ENCODE results near the gene ZNF668.

ZNF668 gene

GRCh38 chr16:31080756-31081419 lies 6.8 kb upstream of the ZNF668 start:
- DNase-seq = peak; percentile 83

DNA sequence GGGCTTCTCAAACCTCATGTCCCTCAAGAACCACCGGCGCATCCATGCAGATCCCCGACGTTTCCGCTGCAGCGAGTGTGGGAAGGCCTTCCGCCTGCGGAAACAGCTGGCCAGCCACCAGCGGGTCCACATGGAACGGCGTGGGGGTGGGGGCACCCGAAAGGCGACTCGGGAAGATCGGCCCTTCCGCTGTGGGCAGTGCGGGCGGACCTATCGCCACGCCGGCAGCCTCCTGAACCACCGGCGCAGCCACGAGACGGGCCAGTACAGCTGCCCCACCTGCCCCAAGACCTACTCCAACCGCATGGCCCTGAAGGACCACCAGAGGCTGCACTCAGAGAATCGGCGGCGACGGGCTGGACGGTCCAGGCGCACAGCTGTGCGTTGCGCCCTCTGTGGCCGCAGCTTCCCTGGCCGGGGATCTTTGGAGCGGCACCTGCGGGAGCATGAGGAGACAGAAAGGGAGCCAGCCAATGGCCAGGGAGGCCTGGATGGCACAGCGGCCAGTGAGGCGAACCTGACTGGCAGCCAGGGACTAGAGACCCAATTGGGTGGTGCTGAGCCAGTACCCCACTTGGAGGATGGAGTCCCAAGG lies 6.1 kb upstream of the ZNF668 start:
- no peak for DNase-seq

DNA sequence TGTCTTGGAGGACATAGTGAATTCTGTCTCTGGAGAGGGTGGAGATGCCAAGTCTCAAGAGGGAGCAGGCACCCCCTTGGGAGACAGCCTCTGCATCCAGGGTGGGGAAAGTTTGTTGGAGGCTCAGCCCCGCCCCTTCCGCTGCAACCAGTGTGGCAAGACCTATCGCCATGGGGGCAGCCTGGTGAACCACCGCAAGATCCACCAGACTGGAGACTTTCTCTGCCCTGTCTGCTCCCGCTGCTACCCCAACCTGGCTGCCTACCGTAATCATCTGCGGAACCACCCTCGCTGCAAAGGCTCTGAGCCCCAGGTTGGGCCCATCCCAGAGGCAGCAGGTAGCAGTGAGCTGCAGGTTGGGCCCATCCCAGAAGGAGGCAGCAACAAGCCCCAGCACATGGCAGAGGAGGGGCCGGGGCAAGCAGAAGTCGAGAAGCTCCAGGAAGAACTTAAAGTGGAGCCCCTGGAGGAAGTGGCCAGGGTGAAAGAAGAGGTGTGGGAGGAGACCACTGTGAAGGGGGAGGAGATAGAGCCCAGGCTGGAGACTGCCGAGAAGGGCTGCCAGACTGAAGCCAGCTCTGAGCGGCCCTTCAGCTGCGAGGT lies 5.4 kb upstream of the ZNF668 start:
- peak; percentile 77 for DNase-seq

- DNase-seq = no peak
Observed at GRCh38 chr16:31078597-31079341, 4.7 kb upstream of the ZNF668 start.

DNA sequence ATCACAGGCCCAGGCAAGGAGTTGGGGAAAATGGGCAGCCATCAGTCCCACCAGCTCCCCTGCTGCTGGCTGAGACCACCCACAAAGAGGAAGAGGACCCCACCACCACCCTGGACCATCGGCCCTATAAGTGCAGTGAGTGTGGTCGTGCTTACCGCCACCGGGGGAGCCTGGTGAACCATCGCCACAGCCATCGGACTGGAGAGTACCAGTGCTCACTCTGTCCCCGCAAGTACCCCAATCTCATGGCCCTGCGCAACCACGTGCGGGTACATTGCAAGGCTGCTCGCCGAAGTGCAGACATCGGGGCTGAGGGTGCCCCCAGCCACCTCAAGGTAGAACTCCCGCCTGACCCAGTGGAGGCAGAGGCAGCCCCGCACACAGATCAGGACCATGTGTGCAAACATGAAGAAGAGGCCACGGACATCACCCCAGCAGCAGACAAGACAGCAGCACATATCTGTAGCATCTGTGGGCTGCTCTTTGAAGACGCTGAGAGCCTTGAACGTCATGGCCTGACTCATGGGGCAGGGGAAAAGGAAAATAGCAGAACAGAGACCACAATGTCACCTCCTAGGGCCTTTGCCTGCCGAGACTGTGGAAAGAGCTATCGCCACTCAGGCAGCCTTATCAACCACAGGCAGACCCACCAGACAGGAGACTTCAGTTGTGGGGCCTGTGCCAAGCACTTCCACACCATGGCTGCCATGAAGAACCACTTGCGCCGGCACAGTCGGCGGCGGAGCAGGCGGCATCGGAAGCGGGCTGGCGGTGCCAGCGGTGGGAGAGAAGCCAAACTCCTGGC lies 3.8 kb upstream of the ZNF668 start:
- no peak for DNase-seq

DNA sequence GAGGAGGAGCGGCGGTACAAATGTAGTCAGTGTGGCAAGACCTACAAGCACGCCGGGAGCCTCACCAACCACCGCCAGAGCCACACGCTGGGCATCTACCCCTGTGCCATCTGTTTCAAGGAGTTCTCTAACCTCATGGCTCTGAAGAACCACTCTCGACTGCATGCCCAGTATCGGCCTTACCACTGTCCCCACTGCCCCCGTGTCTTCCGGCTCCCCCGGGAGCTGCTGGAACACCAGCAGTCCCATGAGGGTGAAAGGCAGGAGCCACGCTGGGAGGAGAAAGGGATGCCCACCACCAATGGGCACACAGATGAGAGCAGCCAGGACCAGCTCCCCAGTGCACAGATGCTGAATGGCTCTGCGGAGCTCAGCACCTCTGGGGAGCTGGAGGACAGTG lies 3.0 kb upstream of the ZNF668 start:
- DNase-seq = no peak

DNA sequence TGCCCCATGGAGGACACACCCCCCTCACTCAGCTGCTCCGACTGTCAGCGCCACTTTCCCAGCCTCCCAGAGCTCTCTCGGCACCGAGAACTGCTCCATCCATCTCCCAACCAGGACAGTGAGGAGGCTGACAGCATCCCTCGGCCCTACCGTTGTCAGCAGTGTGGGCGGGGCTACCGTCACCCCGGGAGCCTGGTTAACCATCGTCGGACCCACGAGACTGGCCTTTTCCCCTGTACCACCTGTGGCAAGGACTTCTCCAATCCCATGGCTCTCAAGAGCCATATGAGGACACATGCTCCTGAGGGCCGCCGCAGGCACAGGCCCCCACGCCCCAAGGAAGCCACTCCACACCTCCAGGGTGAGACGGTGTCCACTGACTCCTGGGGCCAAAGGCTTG lies 2.3 kb upstream of the ZNF668 start:
- DNase-seq = no peak

DNA sequence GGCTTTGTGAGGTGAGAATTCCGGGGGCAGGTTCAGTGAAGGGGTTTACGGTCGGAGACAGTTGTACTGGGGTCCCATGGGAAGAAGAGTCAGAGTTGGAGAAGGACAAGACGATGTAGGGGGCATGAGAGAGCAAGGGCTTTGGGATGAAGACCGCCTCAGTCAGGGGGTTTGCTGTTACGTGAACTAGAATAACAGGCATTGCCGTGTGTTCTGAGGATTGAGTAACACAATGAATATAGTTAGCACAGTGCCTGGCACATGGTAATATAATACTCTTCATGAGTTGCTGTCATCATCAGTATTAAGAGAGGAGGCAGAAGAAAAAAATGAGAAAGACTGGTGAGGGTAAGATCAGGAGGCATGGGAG lies 759 bp upstream of the ZNF668 start:
- DNase-seq = no peak

- DNase-seq = peak; percentile 85
Observed at GRCh38 chr16:31073142-31073969, 684 bp downstream of the ZNF668 start.

GRCh38 chr16:31072540-31073141 lies 1.4 kb downstream of the ZNF668 start:
- DNase-seq = peak; percentile 20

GRCh38 chr16:31071861-31072260 lies 2.2 kb downstream of the ZNF668 start:
- DNase-seq = peak; percentile 69

GRCh38 chr16:31067342-31067741 lies 6.7 kb downstream of the ZNF668 start:
- DNase-seq = no peak

DNA sequence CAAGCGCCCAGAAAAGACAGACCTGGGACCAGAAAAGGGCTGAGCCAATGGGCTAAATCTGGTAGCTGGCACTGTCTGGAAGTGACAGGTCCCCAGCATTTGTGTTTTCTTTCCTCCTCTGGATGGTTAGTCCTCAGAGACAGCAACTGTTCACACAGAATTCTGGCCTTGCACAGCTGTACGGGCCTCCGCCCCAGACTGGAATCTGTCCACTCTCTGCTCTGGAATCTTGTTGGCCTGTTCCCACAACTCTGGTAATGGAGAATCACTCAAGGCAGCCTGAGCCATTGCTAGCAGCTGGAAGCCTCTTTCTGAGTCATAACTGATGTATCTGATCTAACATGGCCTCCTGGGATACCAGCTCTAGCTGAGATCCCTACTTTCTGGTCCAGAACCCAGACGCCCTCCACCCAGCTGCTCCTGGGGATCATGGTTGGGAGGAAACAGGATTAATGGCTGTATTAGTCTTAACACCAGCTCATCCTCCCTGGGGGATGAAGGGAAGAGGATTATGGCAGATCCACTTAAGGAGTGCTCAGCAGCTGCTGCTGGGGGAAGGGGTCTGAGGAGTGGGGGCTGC lies 9.1 kb downstream of the ZNF668 start:
- DNase-seq = no peak

GRCh38 chr16:31063843-31064611 lies 10.0 kb downstream of the ZNF668 start:
- no peak for DNase-seq

GRCh38 chr16:31063495-31063842 lies 10.6 kb downstream of the ZNF668 start:
- no peak for DNase-seq

- DNase-seq = no peak
Observed at GRCh38 chr16:31061813-31062440, 12.1 kb downstream of the ZNF668 start.

DNA sequence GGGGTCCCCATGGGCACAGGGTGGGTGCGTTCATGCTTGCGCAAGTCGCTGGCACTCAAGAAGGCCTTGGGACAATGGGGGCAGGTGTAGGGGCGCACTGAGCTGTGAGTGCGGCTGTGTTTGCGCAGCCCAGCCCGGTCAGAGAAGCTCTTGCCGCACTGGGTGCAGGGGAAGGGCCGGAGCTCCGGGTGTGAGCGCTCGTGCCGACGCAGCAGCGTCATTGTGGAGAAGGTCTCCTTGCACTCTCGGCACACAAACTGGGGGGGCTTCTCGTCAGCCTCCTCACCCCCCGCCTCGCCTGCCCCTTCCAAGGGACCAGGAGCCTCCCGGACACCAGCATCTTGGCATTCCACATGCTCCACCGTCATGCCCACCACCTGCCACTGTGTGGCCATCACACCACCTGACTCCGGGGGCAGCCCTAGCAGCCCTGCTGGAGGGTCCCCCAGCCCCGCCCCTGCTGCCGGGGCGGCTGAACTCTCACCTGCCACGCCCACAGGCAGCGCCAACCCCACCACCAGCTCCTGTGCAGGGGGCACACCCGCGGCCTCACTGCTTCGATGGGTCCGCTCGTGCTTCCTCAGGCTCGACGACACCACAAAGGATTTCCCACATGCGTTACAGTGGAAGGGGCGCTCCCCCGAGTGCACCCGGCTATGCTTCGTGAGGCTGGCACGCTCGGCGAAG lies 12.8 kb downstream of the ZNF668 start:
- DNase-seq = no peak

DNA sequence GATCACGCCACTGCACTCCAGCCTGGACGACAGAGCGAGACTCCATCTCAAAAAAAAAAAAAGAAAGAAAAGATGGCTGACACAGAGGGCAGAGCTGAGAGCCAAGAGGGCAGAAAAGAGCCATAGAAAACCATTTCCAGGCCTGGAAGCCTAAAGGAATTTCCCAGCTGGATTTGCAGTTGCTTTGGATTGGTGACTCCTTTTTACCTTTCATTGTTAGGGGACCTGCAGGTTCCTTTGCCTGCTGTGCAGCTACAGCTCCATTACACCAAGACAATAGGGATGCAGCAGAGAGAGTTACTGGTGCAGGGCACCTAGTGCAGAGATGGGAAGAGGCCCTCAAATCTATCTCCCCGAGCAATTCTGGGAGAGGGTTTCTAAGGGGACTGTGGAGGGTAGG lies 18.4 kb downstream of the ZNF668 start:
- no peak for DNase-seq

DNA sequence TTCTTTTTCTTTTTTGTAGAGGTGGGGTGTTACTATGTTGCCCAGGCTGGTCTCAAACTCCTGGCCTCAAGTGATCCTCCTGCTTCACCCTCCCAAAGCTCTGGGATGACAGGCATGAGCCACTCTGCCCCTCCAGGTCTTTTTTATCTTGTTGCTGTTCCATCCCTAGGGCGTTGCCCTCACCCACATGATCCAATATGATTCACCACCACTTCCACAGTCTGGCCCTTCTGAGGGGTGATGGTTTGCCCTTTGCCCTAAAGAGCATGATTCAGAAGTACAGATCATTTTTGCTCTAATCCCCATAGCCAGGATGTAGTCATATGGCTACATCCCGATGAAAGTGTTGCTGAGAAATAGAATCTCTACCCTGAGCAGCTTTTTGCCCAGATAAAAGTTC lies 21.9 kb downstream of the ZNF668 start:
- peak; percentile 83 for DNase-seq
